Prostate gland (tissue), 2 donors: ENCODE data around the gene ABL2.

Source experiments
- CTCF ChIP-seq, 4 experiments: fragments of 200-600 bp in 2 of 4; fragments of 450-650 bp in 2 of 4; sonication (generic) in 2 of 4; IDR thresholded peaks; 1 replicate in 3 of 4; 2 replicates in 1 of 4; pipeline ENCODE4 v1.5.1; 2016 to 2019; ENCODE audit warnings: antibody characterized with exemption in 4 of 4, mild to moderate bottlenecking in 2 of 4, moderate library complexity in 2 of 4
- POLR2A ChIP-seq: fragments of 450-650 bp; IDR thresholded peaks from one replicate; pipeline ENCODE4 v1.6.1; 2016; ENCODE audit warnings: antibody characterized with exemption, mild to moderate bottlenecking
- POLR2AphosphoS5 ChIP-seq: sonication (generic); formaldehyde crosslinking; IDR thresholded peaks from one replicate; pipeline ENCODE4 v1.6.1; 2017; ENCODE audit warnings: antibody characterized with exemption

- TF ChIP-seq CTCF (IDR thresholded peaks at IDR 0.05) (no peak), POLR2AphosphoS5 (peak; percentile 29), POLR2A (peak; percentile 26)
Observed at GRCh38 chr1:179142889-179143299, 86.6 kb downstream of the ABL2 start.
